Activated naive CD4-positive, alpha-beta T cell treated with anti-CD3 and anti-CD28 coated beads, Interleukin-2, amount 50 U/mL, for 24 hours (primary cell): ENCODE results near the gene COX8A.

Source experiments
- H3K27ac Mint-ChIP-seq: one replicate; pipeline ENCODE4 v1.8.0; 2021; ENCODE audit warnings: mild to moderate bottlenecking, mixed read lengths
- H3K27me3 Mint-ChIP-seq: one replicate; pipeline ENCODE4 v1.8.0; 2021; ENCODE audit warnings: mixed read lengths
- H3K36me3 Mint-ChIP-seq: one replicate; pipeline ENCODE4 v1.8.0; 2021; ENCODE audit warnings: mixed read lengths
- H3K4me1 Mint-ChIP-seq: one replicate; pipeline ENCODE4 v1.8.0; 2021; ENCODE audit warnings: mixed read lengths
- H3K4me3 Mint-ChIP-seq: one replicate; pipeline ENCODE4 v1.8.0; 2021; ENCODE audit warnings: mild to moderate bottlenecking, mixed read lengths
- H3K9me3 Mint-ChIP-seq: one replicate; pipeline ENCODE4 v1.8.0; 2021; ENCODE audit warnings: mixed read lengths

The COX8A gene

GRCh38 chr11:63993993-63994392 is 19.6 kb downstream of the COX8A start:
- Mint-ChIP-seq H3K36me3 (peaks cover 9% of the 10 kb centered on the region), H3K9me3 (no peaks in the 10 kb centered on the region), H3K4me3 (no peak overlapping the region), H3K4me1 (peaks cover 8% of the 10 kb centered on the region), H3K27ac (no peak overlapping the region), H3K27me3 (no peaks in the 10 kb centered on the region)

- Mint-ChIP-seq H3K27ac (no peak overlapping the region), H3K4me3 (no peak overlapping the region), H3K9me3 (no peaks in the 10 kb centered on the region), H3K27me3 (no peaks in the 10 kb centered on the region), H3K4me1 (peaks cover 8% of the 10 kb centered on the region), H3K36me3 (peaks cover 5% of the 10 kb centered on the region)
Measured at GRCh38 chr11:63996512-63996911, 22.1 kb downstream of the COX8A start.

GRCh38 chr11:63997104-63997700 is 22.8 kb downstream of the COX8A start:
- Mint-ChIP-seq H3K27ac (no peak overlapping the region), H3K9me3 (no peaks in the 10 kb centered on the region), H3K4me1 (peaks cover 8% of the 10 kb centered on the region), H3K4me3 (no peak overlapping the region), H3K36me3 (peaks cover 3% of the 10 kb centered on the region), H3K27me3 (no peaks in the 10 kb centered on the region)

- peaks cover 6% of the 10 kb centered on the region for H3K4me1 Mint-ChIP-seq
- H3K36me3 Mint-ChIP-seq = peaks cover 3% of the 10 kb centered on the region
- H3K27ac Mint-ChIP-seq = no peak overlapping the region
- H3K4me3 Mint-ChIP-seq = no peak overlapping the region
- H3K27me3 Mint-ChIP-seq = no peaks in the 10 kb centered on the region
- no peaks in the 10 kb centered on the region for H3K9me3 Mint-ChIP-seq
Measured at GRCh38 chr11:63997801-63998337, 23.4 kb downstream of the COX8A start.

- Mint-ChIP-seq H3K27ac (no peak overlapping the region), H3K4me3 (no peak overlapping the region)
Measured at GRCh38 chr11:63998558-63999348, 24.3 kb downstream of the COX8A start.

GRCh38 chr11:63999349-64000025 is 25.1 kb downstream of the COX8A start:
- peaks cover 1% of the 10 kb centered on the region for H3K4me1 Mint-ChIP-seq
- peaks cover 1% of the 10 kb centered on the region for H3K36me3 Mint-ChIP-seq
- no peaks in the 10 kb centered on the region for H3K9me3 Mint-ChIP-seq
- H3K27ac Mint-ChIP-seq = no peak overlapping the region
- no peaks in the 10 kb centered on the region for H3K27me3 Mint-ChIP-seq
- H3K4me3 Mint-ChIP-seq = peak overlapping the region; percentile 39

More at GRCh38 chr11:63998558-63999348, 24.3 kb downstream of the COX8A start:
- H3K9me3 Mint-ChIP-seq = no peaks in the 10 kb centered on the region
- H3K27me3 Mint-ChIP-seq = no peaks in the 10 kb centered on the region
- H3K4me1 Mint-ChIP-seq = peaks cover 4% of the 10 kb centered on the region
- peaks cover 1% of the 10 kb centered on the region for H3K36me3 Mint-ChIP-seq

- no peaks in the 10 kb centered on the region for H3K4me1 Mint-ChIP-seq
- peak overlapping the region; percentile 39 for H3K4me3 Mint-ChIP-seq
- H3K9me3 Mint-ChIP-seq = no peaks in the 10 kb centered on the region
- H3K36me3 Mint-ChIP-seq = peaks cover 1% of the 10 kb centered on the region
- no peaks in the 10 kb centered on the region for H3K27me3 Mint-ChIP-seq
- no peak overlapping the region for H3K27ac Mint-ChIP-seq
Measured at GRCh38 chr11:64000026-64000739, 25.8 kb downstream of the COX8A start.

- peak overlapping the region; percentile 8 for H3K27ac Mint-ChIP-seq
- peaks cover 1% of the 10 kb centered on the region for H3K36me3 Mint-ChIP-seq
- H3K9me3 Mint-ChIP-seq = no peaks in the 10 kb centered on the region
- H3K4me3 Mint-ChIP-seq = peak overlapping the region; percentile 45
- no peaks in the 10 kb centered on the region for H3K4me1 Mint-ChIP-seq
- H3K27me3 Mint-ChIP-seq = no peaks in the 10 kb centered on the region
Measured at GRCh38 chr11:64000740-64001483, 26.5 kb downstream of the COX8A start.

- H3K36me3 Mint-ChIP-seq = peaks cover 1% of the 10 kb centered on the region
- H3K27ac Mint-ChIP-seq = peak overlapping the region; percentile 8
- H3K9me3 Mint-ChIP-seq = no peaks in the 10 kb centered on the region
- peaks cover 3% of the 10 kb centered on the region for H3K27me3 Mint-ChIP-seq
- H3K4me3 Mint-ChIP-seq = peak overlapping the region; percentile 45
- no peaks in the 10 kb centered on the region for H3K4me1 Mint-ChIP-seq
Measured at GRCh38 chr11:64001484-64002420, 27.3 kb downstream of the COX8A start.

- Mint-ChIP-seq H3K27me3 (peaks cover 18% of the 10 kb centered on the region), H3K4me1 (peaks cover 13% of the 10 kb centered on the region), H3K9me3 (no peaks in the 10 kb centered on the region), H3K36me3 (no peaks in the 10 kb centered on the region), H3K4me3 (no peak overlapping the region), H3K27ac (no peak overlapping the region)
Measured at GRCh38 chr11:64003807-64004589, 29.6 kb downstream of the COX8A start.

- H3K27me3 Mint-ChIP-seq = peaks cover 18% of the 10 kb centered on the region
- no peaks in the 10 kb centered on the region for H3K9me3 Mint-ChIP-seq
- H3K4me1 Mint-ChIP-seq = peaks cover 13% of the 10 kb centered on the region
- H3K27ac Mint-ChIP-seq = no peak overlapping the region
- H3K36me3 Mint-ChIP-seq = no peaks in the 10 kb centered on the region
- no peak overlapping the region for H3K4me3 Mint-ChIP-seq
Measured at GRCh38 chr11:64004590-64004984, 30.2 kb downstream of the COX8A start.

- Mint-ChIP-seq H3K27ac (no peak overlapping the region), H3K9me3 (no peaks in the 10 kb centered on the region), H3K4me1 (peaks cover 13% of the 10 kb centered on the region), H3K36me3 (no peaks in the 10 kb centered on the region), H3K27me3 (peaks cover 18% of the 10 kb centered on the region), H3K4me3 (no peak overlapping the region)
Measured at GRCh38 chr11:64005691-64006090, 31.3 kb downstream of the COX8A start.

- Mint-ChIP-seq H3K4me3 (no peak overlapping the region), H3K9me3 (no peaks in the 10 kb centered on the region), H3K27me3 (peaks cover 18% of the 10 kb centered on the region), H3K27ac (no peak overlapping the region), H3K36me3 (no peaks in the 10 kb centered on the region), H3K4me1 (peaks cover 13% of the 10 kb centered on the region)
Measured at GRCh38 chr11:64006398-64006797, 32.0 kb downstream of the COX8A start.
